Panc1 (cell line): ENCODE data around the gene UBAP2L.
"Not testable (repeated sequence)": the region's sequence is repeated elsewhere in the genome, so short reads cannot be mapped to it uniquely, and the experiment has no call there.

Source experiments
- POLR2AphosphoS5 ChIP-seq: IDR thresholded peaks from 2 replicates; pipeline ENCODE4 v1.6.1; 2012; ENCODE audit warnings: mild to moderate bottlenecking, low read depth, low read length, moderate library complexity
- TF ChIP-seq, protein P1 (sequence below): fragments of 450-650 bp; IDR thresholded peaks from 2 replicates; pipeline ENCODE4 v1.5.1; 2017; ENCODE audit warnings: mild to moderate bottlenecking

DNA sequence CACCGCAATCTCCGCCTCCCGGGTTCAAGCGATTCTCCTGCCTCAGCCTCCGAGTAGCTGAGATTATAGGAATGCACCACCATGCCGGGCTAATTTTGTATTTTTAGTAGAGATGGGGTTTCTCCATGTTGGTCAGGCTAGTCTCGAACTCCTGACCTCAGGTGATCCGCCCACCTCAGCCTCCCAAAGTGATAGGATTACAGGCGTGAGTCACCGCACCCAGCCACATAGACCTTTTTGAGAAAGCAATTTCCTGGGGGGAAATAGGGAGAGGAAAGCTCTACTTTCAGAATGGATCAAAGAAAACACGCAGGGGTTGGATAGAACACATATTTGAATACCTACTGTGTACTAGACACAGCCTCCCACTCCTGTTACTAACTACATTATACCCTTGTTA lies 15.0 kb upstream of the UBAP2L start:
- not testable (repeated sequence) for TF ChIP-seq POLR2AphosphoS5
- TF ChIP-seq, protein P1, sequence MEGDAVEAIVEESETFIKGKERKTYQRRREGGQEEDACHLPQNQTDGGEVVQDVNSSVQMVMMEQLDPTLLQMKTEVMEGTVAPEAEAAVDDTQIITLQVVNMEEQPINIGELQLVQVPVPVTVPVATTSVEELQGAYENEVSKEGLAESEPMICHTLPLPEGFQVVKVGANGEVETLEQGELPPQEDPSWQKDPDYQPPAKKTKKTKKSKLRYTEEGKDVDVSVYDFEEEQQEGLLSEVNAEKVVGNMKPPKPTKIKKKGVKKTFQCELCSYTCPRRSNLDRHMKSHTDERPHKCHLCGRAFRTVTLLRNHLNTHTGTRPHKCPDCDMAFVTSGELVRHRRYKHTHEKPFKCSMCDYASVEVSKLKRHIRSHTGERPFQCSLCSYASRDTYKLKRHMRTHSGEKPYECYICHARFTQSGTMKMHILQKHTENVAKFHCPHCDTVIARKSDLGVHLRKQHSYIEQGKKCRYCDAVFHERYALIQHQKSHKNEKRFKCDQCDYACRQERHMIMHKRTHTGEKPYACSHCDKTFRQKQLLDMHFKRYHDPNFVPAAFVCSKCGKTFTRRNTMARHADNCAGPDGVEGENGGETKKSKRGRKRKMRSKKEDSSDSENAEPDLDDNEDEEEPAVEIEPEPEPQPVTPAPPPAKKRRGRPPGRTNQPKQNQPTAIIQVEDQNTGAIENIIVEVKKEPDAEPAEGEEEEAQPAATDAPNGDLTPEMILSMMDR, result not testable (repeated sequence)
